ENCODE data around the gene ADD3.
A peak's percentile ranks its signal among the peaks of the same experiment; 100 is the strongest.
"Not testable (repeated sequence)": the region's sequence is repeated elsewhere in the genome, so short reads cannot be mapped to it uniquely, and the experiment has no call there.

The ADD3 gene

GRCh38 chr10:110035070-110035921, 27.5 kb downstream of the ADD3 start:
- no peak for DNase-seq

- DNase-seq = no peak
These were observed 28.9 kb downstream of the ADD3 start for GRCh38 chr10:110036640-110037039.

GRCh38 chr10:110039254-110039653, 31.5 kb downstream of the ADD3 start:
- no peak for DNase-seq

- DNase-seq = no peak
These were observed 32.3 kb downstream of the ADD3 start for GRCh38 chr10:110040108-110040507.

- no peak for DNase-seq
These were observed 33.1 kb downstream of the ADD3 start for GRCh38 chr10:110040767-110041478.

- DNase-seq = no peak
These were observed 33.7 kb downstream of the ADD3 start for GRCh38 chr10:110041479-110041829.

GRCh38 chr10:110042181-110042580, 34.4 kb downstream of the ADD3 start:
- no peak for DNase-seq

GRCh38 chr10:110042891-110043290, 35.1 kb downstream of the ADD3 start:
- no peak for DNase-seq

GRCh38 chr10:110044681-110045080, 36.9 kb downstream of the ADD3 start:
- no peak for DNase-seq

GRCh38 chr10:110045772-110046171, 38.0 kb downstream of the ADD3 start:
- no peak for DNase-seq

GRCh38 chr10:110048145-110048544, 40.4 kb downstream of the ADD3 start:
- not testable (repeated sequence) for DNase-seq

- no peak for DNase-seq
These were observed 41.0 kb downstream of the ADD3 start for GRCh38 chr10:110048781-110049180.

- not testable (repeated sequence) for DNase-seq
These were observed 42.3 kb downstream of the ADD3 start for GRCh38 chr10:110049889-110050591.

GRCh38 chr10:110051487-110051886, 43.7 kb downstream of the ADD3 start:
- DNase-seq = no peak

- no peak for DNase-seq
These were observed 45.1 kb downstream of the ADD3 start for GRCh38 chr10:110052916-110053315.

GRCh38 chr10:110056822-110057221, 49.0 kb downstream of the ADD3 start:
- DNase-seq = no peak

GRCh38 chr10:110057456-110057855, 49.7 kb downstream of the ADD3 start:
- no peak for DNase-seq

- no peak for DNase-seq
These were observed 50.4 kb downstream of the ADD3 start for GRCh38 chr10:110058212-110058611.

- no peak for DNase-seq
These were observed 52.1 kb downstream of the ADD3 start for GRCh38 chr10:110059925-110060324.

GRCh38 chr10:110061687-110062086, 53.9 kb downstream of the ADD3 start:
- DNase-seq = no peak

GRCh38 chr10:110065269-110065668, 57.5 kb downstream of the ADD3 start:
- no peak for DNase-seq

- peak in 1 of 2 experiments; percentile 48 for DNase-seq
These were observed 60.4 kb downstream of the ADD3 start for GRCh38 chr10:110067960-110068770.

GRCh38 chr10:110068780-110069179, 61.0 kb downstream of the ADD3 start:
- DNase-seq = no peak

All from activated T-cell treated with anti-CD3 and anti-CD28 coated beads, Interleukin-2, amount 50 U/mL, for 48 hours (primary cell).